Measurements from ENCODE around the gene THAP3. TPM values are rescaled to one million over a fixed set of nuclear protein-coding genes. Genes with fewer than 3 reads are reported as not detected.

The THAP3 gene
- total RNA-seq, 1 donor from 2014 or later, result 29.4 TPM

GRCh38 chr1:6580593-6581409 lies 43.9 kb upstream of the THAP3 start:
- peak; percentile 9 for TF ChIP-seq CTCF (IDR thresholded peaks at IDR 0.05; ENCODE audit: insufficient read depth, low read length, poor library complexity, severe bottlenecking)
- H3K4me3 ChIP-seq (ENCODE audit: low read depth, low read length), result peak overlapping the region; percentile 96
- H3K36me3 ChIP-seq (ENCODE audit: control insufficient read depth, insufficient read depth, low read length), result no peaks in the 10 kb centered on the region
- H3K27me3 ChIP-seq (ENCODE audit: control insufficient read depth, insufficient read depth, low read length), result no peaks in the 10 kb centered on the region
- no peak for DNase-seq (ENCODE audit: low read depth)

- TF ChIP-seq CTCF (IDR thresholded peaks at IDR 0.05; ENCODE audit: insufficient read depth, low read length, poor library complexity, severe bottlenecking), result no peak
- DNase-seq (ENCODE audit: low read depth), result no peak
- Histone ChIP-seq H3K36me3 (ENCODE audit: control insufficient read depth, insufficient read depth, low read length) (no peaks in the 10 kb centered on the region), H3K27me3 (ENCODE audit: control insufficient read depth, insufficient read depth, low read length) (no peaks in the 10 kb centered on the region), H3K4me3 (ENCODE audit: low read depth, low read length) (no peak overlapping the region)
These were observed 42.9 kb upstream of the THAP3 start for GRCh38 chr1:6581561-6582305.

GRCh38 chr1:6582370-6582769 lies 42.3 kb upstream of the THAP3 start:
- Histone ChIP-seq H3K27me3 (ENCODE audit: control insufficient read depth, insufficient read depth, low read length) (no peaks in the 10 kb centered on the region), H3K36me3 (ENCODE audit: control insufficient read depth, insufficient read depth, low read length) (no peaks in the 10 kb centered on the region), H3K4me3 (ENCODE audit: low read depth, low read length) (no peak overlapping the region)
- TF ChIP-seq CTCF (IDR thresholded peaks at IDR 0.05; ENCODE audit: insufficient read depth, low read length, poor library complexity, severe bottlenecking), result no peak
- DNase-seq (ENCODE audit: low read depth), result no peak

- no peak for DNase-seq (ENCODE audit: low read depth)
- H3K4me3 ChIP-seq (ENCODE audit: low read depth, low read length), result no peak overlapping the region
- H3K27me3 ChIP-seq (ENCODE audit: control insufficient read depth, insufficient read depth, low read length), result no peaks in the 10 kb centered on the region
- H3K36me3 ChIP-seq (ENCODE audit: control insufficient read depth, insufficient read depth, low read length), result peaks cover 4% of the 10 kb centered on the region
- no peak for TF ChIP-seq CTCF (IDR thresholded peaks at IDR 0.05; ENCODE audit: insufficient read depth, low read length, poor library complexity, severe bottlenecking)
These were observed 40.3 kb upstream of the THAP3 start for GRCh38 chr1:6584126-6585080.

- no peak for DNase-seq (ENCODE audit: low read depth)
- peaks cover 4% of the 10 kb centered on the region for H3K36me3 ChIP-seq (ENCODE audit: control insufficient read depth, insufficient read depth, low read length)
- H3K27me3 ChIP-seq (ENCODE audit: control insufficient read depth, insufficient read depth, low read length), result no peaks in the 10 kb centered on the region
- H3K4me3 ChIP-seq (ENCODE audit: low read depth, low read length), result no peak overlapping the region
- no peak for TF ChIP-seq CTCF (IDR thresholded peaks at IDR 0.05; ENCODE audit: insufficient read depth, low read length, poor library complexity, severe bottlenecking)
These were observed 39.5 kb upstream of the THAP3 start for GRCh38 chr1:6585081-6585722.
